CD4-positive, alpha-beta T cell (primary cell): ENCODE data around the gene DHH. TPM values are rescaled to one million over a fixed set of nuclear protein-coding genes. Genes with fewer than 3 reads are reported as not detected.
"Not testable (repeated sequence)": the region's sequence is repeated elsewhere in the genome, so short reads cannot be mapped to it uniquely, and the experiment has no call there.

Experiments used
- ATAC-seq: fragments of 200-7000 bp; cut with Tn5 transposase; one replicate; pipeline ENCODE4 v1.10.0; 2022; ENCODE audit warnings: mild to moderate bottlenecking; ENCODE audit not compliant: poor library complexity
- CTCF ChIA-PET: fragments of 350-600 bp; sonication (Branson Sonifier 250); formaldehyde crosslinking; loops from one replicate; lab custom pipeline; 2021; ENCODE audit warnings: antibody characterized with exemption, inconsistent platforms; lab: Charles Lee
- POLR2A ChIA-PET: fragments of 350-600 bp; sonication (Branson Sonifier 250); formaldehyde crosslinking; loops from one replicate; lab custom pipeline; 2021; ENCODE audit warnings: antibody characterized with exemption, inconsistent platforms; lab: Charles Lee
- DNase-seq, 14 experiments: peaks; one replicate each; pipeline ENCODE4 v3.0.0-alpha.2; 2013 to 2020; ENCODE audit warnings: mixed read lengths in 2 of 14
- H3K27ac ChIP-seq, 2 donors: one replicate each; pipeline versions ENCODE4 v1.5.1 to v1.7.0; 2013; ENCODE audit warnings: low read length in 2 of 2, low read depth in 1 of 2, mild to moderate bottlenecking in 1 of 2
- H3K27me3 ChIP-seq, 2 experiments: 1 replicate in 1 of 2; 2 replicates in 1 of 2; pipeline versions ENCODE4 v1.6.1 to v1.7.0; 2013; ENCODE audit warnings: low read length in 2 of 2, control low read depth in 1 of 2, mild to moderate bottlenecking in 1 of 2, moderate library complexity in 1 of 2; ENCODE audit not compliant: insufficient read depth in 2 of 2, control insufficient read depth in 1 of 2
- H3K36me3 ChIP-seq: one replicate; pipeline ENCODE4 v1.6.1; 2013; ENCODE audit warnings: low read length, control low read depth; ENCODE audit not compliant: insufficient read depth
- H3K4me1 ChIP-seq: one replicate; pipeline ENCODE4 v1.6.1; 2013; ENCODE audit warnings: low read length, control low read depth; ENCODE audit not compliant: insufficient read depth
- H3K4me3 ChIP-seq: one replicate; pipeline ENCODE4 v1.5.1; 2013; ENCODE audit warnings: mild to moderate bottlenecking, low read length, moderate library complexity
- H3K9me3 ChIP-seq, 2 experiments: 1 replicate in 1 of 2; 2 replicates in 1 of 2; pipeline versions ENCODE4 v1.6.1 to v1.7.0; 2013; ENCODE audit warnings: low read length in 2 of 2, mild to moderate bottlenecking in 2 of 2, control low read depth in 1 of 2, moderate library complexity in 1 of 2; ENCODE audit not compliant: control insufficient read depth in 1 of 2, insufficient read depth in 1 of 2
- H3K27ac Mint-ChIP-seq: one replicate; pipeline ENCODE4 v1.8.0; 2020; ENCODE audit warnings: mixed read lengths
- H3K27me3 Mint-ChIP-seq: one replicate; pipeline ENCODE4 v1.8.0; 2021; ENCODE audit warnings: mixed read lengths
- H3K36me3 Mint-ChIP-seq: one replicate; pipeline ENCODE4 v1.8.0; 2021; ENCODE audit warnings: low read depth, mixed read lengths
- H3K4me1 Mint-ChIP-seq: one replicate; pipeline ENCODE4 v1.8.0; 2021; ENCODE audit warnings: low read depth, mixed read lengths
- H3K4me3 Mint-ChIP-seq: one replicate; pipeline ENCODE4 v1.8.0; 2020; ENCODE audit warnings: mild to moderate bottlenecking, mixed read lengths
- H3K9me3 Mint-ChIP-seq: one replicate; pipeline ENCODE4 v1.8.0; 2020; ENCODE audit warnings: mixed read lengths
- CTCF ChIP-seq: fragments of 200-600 bp; IDR thresholded peaks from one replicate; pipeline ENCODE4 v1.8.0; 2022; ENCODE audit warnings: antibody characterized with exemption, mild to moderate bottlenecking
- intact Hi-C, 2 experiments: fragments of 100-400 bp; cut with DNase I in 1 of 2; cut with micrococcal nuclease in 1 of 2; formaldehyde crosslinking; loops; one replicate each; pipeline versions ENCODE4 v1.15.1 to v1.9.0; 2023 to 2025; cut with DNase I, micrococcal nuclease
- total RNA-seq, 174 experiments: library from RNA in 2 of 174; stranded (reverse) in 2 of 174; gene quantifications; one replicate each; pipeline ENCODE4 v1.2.3 and lab custom pipeline; 2021 to 2026

The DHH gene
- total RNA-seq, 2 experiments from 2014 or later: 0.71 to 1.1 TPM

GRCh38 chr12:49138587-49138986, 44.0 kb upstream of the DHH start:
- CTCF ChIA-PET: no interaction called here
- intact Hi-C loops: loop anchor here in 1 of 2 experiments (5.0 kb wide), 1 partner anchor 34 kb away; no protein-coding TSS in a partner anchor
- no peaks in the 10 kb centered on the region for H3K4me1 Mint-ChIP-seq

GRCh38 chr12:49137476-49137875, 42.9 kb upstream of the DHH start:
- no peak for DNase-seq
- no peaks in the 10 kb centered on the region for H3K9me3 Mint-ChIP-seq

More at GRCh38 chr12:49138587-49138986, 44.0 kb upstream of the DHH start:
- ATAC-seq (no peak), DNase-seq (no peak)
- Mint-ChIP-seq H3K4me3 (no peak overlapping the region), H3K36me3 (no peaks in the 10 kb centered on the region), H3K9me3 (no peaks in the 10 kb centered on the region), H3K27me3 (no peaks in the 10 kb centered on the region), H3K27ac (no peak overlapping the region)
- no peak for TF ChIP-seq CTCF
- POLR2A ChIA-PET: no interaction called here
- H3K4me3 ChIP-seq: no peak overlapping the region
- H3K4me1 ChIP-seq: no peaks in the 10 kb centered on the region
- no peak overlapping the region for H3K27ac ChIP-seq
- H3K27me3 ChIP-seq: no peaks in the 10 kb centered on the region
- no peaks in the 10 kb centered on the region for H3K9me3 ChIP-seq
- H3K36me3 ChIP-seq: no peaks in the 10 kb centered on the region

GRCh38 chr12:49136997-49137396, 42.4 kb upstream of the DHH start:
- H3K36me3 Mint-ChIP-seq, H3K27ac ChIP-seq, H3K27me3 ChIP-seq, H3K4me1 ChIP-seq, DNase-seq, ATAC-seq, H3K4me3 Mint-ChIP-seq, H3K9me3 ChIP-seq, CTCF ChIA-PET, H3K4me3 ChIP-seq, H3K27me3 Mint-ChIP-seq, POLR2A ChIA-PET, H3K27ac Mint-ChIP-seq, H3K36me3 ChIP-seq, H3K4me1 Mint-ChIP-seq, H3K9me3 Mint-ChIP-seq: not testable (repeated sequence)
- intact Hi-C loops: loop anchor here in 1 of 2 experiments (5.0 kb wide), 1 partner anchor 35 kb away; no protein-coding TSS in a partner anchor

More at GRCh38 chr12:49137476-49137875, 42.9 kb upstream of the DHH start:
- no peaks in the 10 kb centered on the region for H3K36me3 Mint-ChIP-seq
- Histone ChIP-seq H3K4me3 (no peak overlapping the region), H3K36me3 (no peaks in the 10 kb centered on the region), H3K27me3 (no peaks in the 10 kb centered on the region), H3K27ac (no peak overlapping the region), H3K9me3 (no peaks in the 10 kb centered on the region), H3K4me1 (no peaks in the 10 kb centered on the region)
- intact Hi-C loops: loop anchor here in 1 of 2 experiments (5.0 kb wide), 1 partner anchor 35 kb away; no protein-coding TSS in a partner anchor
- ATAC-seq: no peak
- CTCF ChIA-PET: no interaction called here
- H3K27ac Mint-ChIP-seq: no peak overlapping the region
- TF ChIP-seq CTCF: no peak
- H3K4me1 Mint-ChIP-seq: peaks cover under 1% of the 10 kb centered on the region
- POLR2A ChIA-PET: interaction anchor here (0.7 kb wide), 1 partner anchor 51 kb away, joined by 3 read pairs; the partner anchor contains the start of gene TUBA1A
- H3K27me3 Mint-ChIP-seq: no peaks in the 10 kb centered on the region
- H3K4me3 Mint-ChIP-seq: no peak overlapping the region

GRCh38 chr12:49133590-49133989, 39.0 kb upstream of the DHH start:
- CTCF ChIA-PET: interaction anchor here (4.4 kb wide), 1 partner anchor 102 kb away, joined by 20 read pairs; no protein-coding TSS in a partner anchor
- ATAC-seq: no peak
- intact Hi-C loops: loop anchor here in 1 of 2 experiments (2.0 to 5.0 kb wide), 3 partner anchors 49 to 189 kb away; partner anchors contain the start of genes KMT2D and TROAP
- Histone ChIP-seq H3K4me3 (no peak overlapping the region), H3K4me1 (peaks cover 27% of the 10 kb centered on the region), H3K36me3 (peaks cover 9% of the 10 kb centered on the region), H3K9me3 (no peaks in the 10 kb centered on the region), H3K27ac (no peak overlapping the region), H3K27me3 (no peaks in the 10 kb centered on the region)
- peaks cover 34% of the 10 kb centered on the region for H3K4me1 Mint-ChIP-seq
- H3K4me3 Mint-ChIP-seq: peak overlapping the region; percentile 20
- no peak for TF ChIP-seq CTCF
- H3K27ac Mint-ChIP-seq: peak overlapping the region; percentile 30
- peaks cover 26% of the 10 kb centered on the region for H3K36me3 Mint-ChIP-seq
- no peaks in the 10 kb centered on the region for H3K27me3 Mint-ChIP-seq
- POLR2A ChIA-PET: interaction anchor here (4.6 to 4.7 kb wide), 2 partner anchors 25 to 55 kb away, joined by 178 to 374 read pairs; partner anchors contain the start of genes LMBR1L and TUBA1A
- no peak for DNase-seq
- no peaks in the 10 kb centered on the region for H3K9me3 Mint-ChIP-seq
